SKM-1 treated with dmso at 0.1 percent for 144 hours (cell line): ENCODE results near the gene DOK3.

ENCODE experiments used
- DNase-seq: peaks from one replicate; lab custom pipeline; 2025; ENCODE audit not compliant: unreplicated experiment; lab: John Stamatoyannopoulos, UW

DOK3 gene

DNA sequence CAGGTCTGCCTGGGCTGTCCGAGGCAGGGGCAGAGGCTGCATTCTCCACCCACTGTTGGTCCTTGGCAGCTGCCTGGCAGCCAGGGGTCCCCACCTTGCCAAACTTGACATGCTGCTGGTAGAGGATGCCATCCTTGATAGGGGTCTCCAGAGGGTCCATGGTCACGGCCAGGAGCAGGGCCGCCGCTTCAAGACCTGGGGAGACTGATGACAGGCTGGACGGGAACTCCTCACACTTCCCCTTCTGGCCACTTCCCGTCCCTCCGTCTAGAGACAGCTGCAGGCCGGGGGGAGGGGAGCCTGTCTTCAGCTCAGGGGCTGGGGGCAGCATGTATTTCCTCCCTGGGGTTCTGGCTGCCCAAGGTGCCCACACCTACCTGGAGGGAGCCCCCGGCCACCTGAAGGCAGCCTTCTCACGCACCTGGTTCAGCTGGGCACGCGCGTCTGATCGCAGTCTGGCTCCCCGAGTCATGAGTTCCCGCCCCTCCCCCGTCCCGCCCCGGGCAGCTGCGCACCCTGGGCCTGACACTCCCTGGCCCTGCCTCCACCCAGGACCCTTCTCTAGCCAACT is at the start of gene DOK3:
Gene DOK3, minus strand, starts transcription at position 446 of the 571 bp plus-strand sequence. Its CDS starts 286 bp downstream, at position 160.
- peak; percentile 68 for DNase-seq

GRCh38 chr5:177557796-177558195 is 48.2 kb upstream of the DOK3 start:
- no peak for DNase-seq

- DNase-seq, result no peak
These were observed 47.5 kb upstream of the DOK3 start for GRCh38 chr5:177557041-177557647.

GRCh38 chr5:177555665-177556064 is 46.0 kb upstream of the DOK3 start:
- DNase-seq, result no peak

GRCh38 chr5:177555228-177555627 is 45.6 kb upstream of the DOK3 start:
- DNase-seq, result no peak

GRCh38 chr5:177554474-177555111 is 45.0 kb upstream of the DOK3 start, which contains the start of gene FAM193B:
TSS of gene FAM193B (minus strand) at chr5:177554563. CDS start at chr5:177554458, 105 bp downstream.
- DNase-seq, result peak; percentile 84

DNA sequence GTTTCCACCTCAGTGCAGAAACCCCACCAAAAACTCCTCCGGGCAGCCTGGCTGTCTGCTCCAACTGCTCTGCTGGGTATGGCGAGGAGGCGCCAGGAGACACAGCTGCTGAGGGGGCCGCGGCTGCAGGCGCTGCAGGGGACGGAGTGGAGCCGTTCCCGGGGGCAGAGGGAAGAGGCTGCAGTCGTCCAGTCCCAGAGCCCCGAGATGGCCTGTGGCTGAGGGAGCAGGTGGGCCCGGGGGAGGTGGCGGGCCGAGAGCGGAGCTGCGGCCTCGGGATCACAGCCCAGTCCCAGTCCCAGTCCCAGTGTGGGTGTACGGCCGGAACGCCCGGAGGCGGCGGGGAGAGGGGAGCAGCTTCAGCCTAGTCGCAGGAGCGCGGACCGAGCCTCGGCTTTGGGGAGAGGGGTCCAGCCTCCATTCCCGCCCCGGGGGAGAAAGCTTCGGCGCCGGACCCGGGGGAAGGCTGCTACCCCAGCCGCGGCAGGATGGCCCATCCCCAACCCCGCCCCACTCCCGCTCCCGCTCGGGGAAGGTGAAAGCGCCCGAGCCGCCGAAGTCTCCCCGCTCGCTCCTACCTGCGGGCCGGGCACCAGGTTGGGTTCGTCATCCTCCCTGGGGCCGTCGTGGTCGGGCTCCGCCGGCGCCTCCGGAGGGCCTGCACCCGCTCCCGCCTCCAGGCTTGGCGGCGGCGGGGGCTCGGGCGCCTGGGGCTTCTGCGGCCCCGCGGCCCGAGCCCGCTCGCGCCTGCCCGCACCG is 44.2 kb upstream of the DOK3 start:
- no peak for DNase-seq

DNA sequence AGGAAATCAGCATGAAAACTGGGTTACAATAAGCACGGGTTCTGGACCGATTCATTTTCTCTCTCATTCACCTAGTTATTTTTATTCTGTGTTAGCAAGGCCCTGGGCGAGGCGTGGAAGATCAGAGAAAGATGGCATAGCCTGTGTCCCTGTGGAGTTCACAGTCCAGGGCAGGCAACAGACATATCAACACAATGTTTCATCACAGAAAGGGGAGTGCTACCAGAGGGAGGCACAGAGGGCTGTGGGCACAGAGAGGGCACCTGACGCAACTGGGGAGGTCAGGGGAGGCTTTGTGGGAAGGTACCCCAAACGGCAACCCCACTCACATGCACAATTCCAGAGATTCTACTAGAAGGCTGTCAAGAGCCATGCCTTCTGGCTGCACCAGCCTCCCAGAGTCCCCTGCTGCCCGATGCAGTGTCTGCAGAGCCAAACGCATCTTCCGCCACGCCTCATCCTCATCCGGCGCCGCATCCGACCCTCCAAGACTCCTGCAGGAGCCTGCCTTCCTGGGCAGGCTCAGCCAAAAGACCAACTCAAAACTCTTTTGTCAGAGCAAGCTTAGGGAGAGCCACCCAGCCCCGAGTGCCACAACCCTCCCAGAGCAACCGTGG is 43.3 kb upstream of the DOK3 start:
- DNase-seq, result no peak

DNA sequence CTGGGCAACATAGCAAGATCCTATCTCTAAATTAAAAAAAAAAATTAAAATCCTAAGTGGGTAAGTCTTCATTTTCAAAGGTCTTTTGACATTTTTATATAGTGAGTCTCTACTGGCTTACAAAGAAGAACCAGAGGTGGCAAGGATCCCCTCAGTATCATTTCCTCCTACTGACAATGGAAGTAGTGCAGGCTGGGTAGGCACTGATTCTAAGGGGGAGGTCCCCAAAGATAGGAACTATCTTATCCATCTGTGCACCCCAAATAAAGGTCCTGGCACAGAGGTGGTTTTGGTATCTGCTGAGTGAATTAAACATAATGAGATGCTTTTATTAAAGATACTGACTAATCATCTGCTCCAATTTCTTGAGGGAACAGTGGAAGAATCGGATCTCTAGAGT is 40.5 kb upstream of the DOK3 start:
- DNase-seq, result no peak

- no peak for DNase-seq
These were observed 38.9 kb upstream of the DOK3 start for GRCh38 chr5:177548495-177548894.

DNA sequence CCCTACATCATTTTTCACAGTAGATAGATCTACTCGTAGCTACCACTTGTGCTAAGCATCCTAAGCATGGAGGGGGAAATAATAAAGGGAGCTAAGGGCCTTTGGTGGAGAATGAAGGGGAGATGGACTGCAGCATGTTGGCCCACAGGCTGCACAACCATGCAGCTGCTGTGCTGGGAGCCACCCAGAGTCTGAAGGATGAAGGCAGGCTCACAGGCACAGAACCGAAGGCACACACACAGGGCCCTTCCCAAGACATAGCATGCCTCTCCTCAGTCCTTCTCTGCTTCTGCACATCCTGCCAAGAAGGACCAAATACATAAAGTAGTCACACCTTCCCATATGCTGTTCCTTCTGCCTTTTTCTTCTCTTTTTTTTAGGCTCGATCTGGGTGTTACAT is 38.1 kb upstream of the DOK3 start:
- DNase-seq, result no peak

DNA sequence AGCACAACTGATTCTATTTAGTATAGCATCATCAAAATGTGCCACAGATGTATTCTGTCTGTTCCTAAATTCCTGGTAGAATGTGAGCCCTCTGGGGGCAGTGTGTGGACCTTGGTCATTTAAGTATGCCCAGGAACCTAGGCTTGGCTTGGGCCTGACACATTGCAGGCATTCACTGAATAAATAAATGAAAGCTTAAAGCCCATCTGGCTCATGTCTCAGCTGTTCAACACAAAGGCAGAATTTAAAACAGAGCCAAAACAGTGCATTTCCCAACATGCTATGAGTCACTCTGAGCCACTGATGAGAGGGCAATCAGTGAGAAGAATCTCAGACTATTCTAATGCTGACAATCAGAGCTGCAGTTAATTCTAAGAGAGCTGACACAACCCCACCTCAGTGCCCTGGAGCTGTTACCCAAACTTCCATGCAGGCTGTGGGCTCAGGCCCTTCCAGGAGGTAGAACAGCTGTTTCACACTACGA is 36.7 kb upstream of the DOK3 start:
- DNase-seq, result peak; percentile 9

GRCh38 chr5:177545487-177546257 is 36.0 kb upstream of the DOK3 start:
- peak; percentile 58 for DNase-seq

DNA sequence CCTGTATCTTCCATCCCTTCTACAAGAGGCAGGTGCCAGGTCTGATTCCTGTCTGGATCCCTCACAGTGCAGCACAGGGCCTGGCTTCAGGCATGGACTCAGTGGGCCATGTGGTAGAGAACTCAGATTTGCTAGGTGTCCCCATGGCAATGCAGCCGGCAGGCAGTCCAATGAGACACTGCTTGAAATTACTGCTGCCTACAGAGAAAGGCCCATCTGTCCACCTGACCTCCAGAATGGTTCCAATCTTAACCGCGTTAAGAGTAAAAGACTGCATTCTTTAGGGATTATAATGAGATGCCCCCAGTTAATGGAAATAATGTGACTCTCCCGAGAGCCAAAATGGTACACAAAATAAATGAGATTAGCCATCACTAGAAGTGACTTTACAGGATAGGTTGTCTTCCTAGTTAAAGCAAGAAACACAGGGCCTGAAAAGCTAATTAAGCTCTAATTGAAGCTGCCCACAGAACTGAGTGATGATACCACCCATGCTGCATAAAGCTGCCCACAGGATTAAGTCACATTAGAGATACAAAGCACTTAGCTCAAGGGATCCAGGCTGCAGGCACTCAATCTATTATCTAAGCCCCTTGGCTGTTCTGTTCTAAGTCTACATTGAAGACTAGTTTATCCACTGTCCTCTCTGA is 33.3 kb upstream of the DOK3 start:
- no peak for DNase-seq

GRCh38 chr5:177540438-177540837 is 30.8 kb upstream of the DOK3 start:
- DNase-seq, result peak; percentile 21

DNA sequence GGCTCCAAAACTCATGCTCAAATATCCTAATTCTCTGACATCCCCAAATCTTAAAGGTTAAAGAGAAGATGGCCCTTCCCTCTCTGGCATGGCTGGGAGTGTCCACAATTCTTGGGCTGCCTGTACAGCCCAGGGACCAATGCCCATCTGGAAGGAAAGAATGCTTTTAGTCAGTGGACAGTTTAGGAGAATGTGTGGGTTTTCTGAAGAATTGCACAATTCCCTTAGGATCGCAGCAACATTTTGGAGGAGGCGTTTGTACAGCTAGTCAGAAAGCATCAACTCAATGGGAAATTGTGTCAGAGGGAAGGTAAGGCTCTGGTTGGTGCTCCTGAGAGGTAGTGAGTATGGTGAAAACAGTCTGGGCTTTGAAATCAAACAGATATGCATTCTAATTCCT is 29.8 kb upstream of the DOK3 start:
- no peak for DNase-seq

- no peak for DNase-seq
These were observed 29.2 kb upstream of the DOK3 start for GRCh38 chr5:177538876-177539275.

- DNase-seq, result no peak
These were observed 28.0 kb upstream of the DOK3 start for GRCh38 chr5:177537389-177538361.

DNA sequence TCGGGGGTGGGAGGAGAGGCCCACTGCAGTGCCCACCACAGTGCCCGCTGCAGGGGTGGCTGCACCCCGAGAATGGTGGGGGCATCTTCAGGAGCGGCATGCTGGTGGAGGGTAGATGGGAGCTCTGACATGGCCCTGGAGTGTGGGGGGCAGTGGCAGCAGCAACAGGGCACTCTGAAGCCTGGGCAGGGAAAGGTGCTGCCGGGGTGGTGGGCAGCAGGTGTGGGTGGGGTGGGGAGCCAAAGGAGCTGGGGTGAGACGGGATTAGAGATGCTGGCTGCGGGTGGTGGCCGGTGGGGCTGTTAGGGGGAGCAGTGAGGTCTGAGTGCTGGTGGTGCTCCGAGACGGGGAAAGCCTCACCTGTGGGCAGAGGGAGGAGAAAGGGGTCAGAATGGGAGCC is 26.8 kb upstream of the DOK3 start:
- DNase-seq, result no peak
